ENCODE results near the gene USP31. TPM values are rescaled to one million over a fixed set of nuclear protein-coding genes. Genes with fewer than 3 reads are reported as not detected.

The USP31 gene
- total and polyA plus RNA-seq, 2 of the 13 experiments (the other 11 are each of a cell fraction or from before 2014, with no cell fraction given), result 22.5 to 23.3 TPM

- TF ChIP-seq AKNA (CRISPR knock-in tag; IDR thresholded peaks at IDR 0.05; ENCODE audit: borderline replicate concordance) (no peak), ZNF773 (CRISPR knock-in tag; IDR thresholded peaks at IDR 0.05; ENCODE audit: borderline replicate concordance) (no peak), RELA (CRISPR knock-in tag; IDR thresholded peaks at IDR 0.05) (0 out of 2 replicates have a peak, but pooled peaks have one; percentile 65), IRF2 (CRISPR knock-in tag; IDR thresholded peaks at IDR 0.05) (peak; percentile 81)
Measured at GRCh38 chr16:23104032-23104955, 45.0 kb downstream of the USP31 start (continued).

- ChIA-PET CTCF (ENCODE audit: low intra/inter-chr PET ratio, low total read pairs) (no interaction called here), POLR2A (interaction anchor here (1.2 to 1.8 kb wide), 3 partner anchors 9 to 46 kb away, joined by 4 to 14 read pairs (median 11); partner anchors contain the start of gene USP31)
- in situ Hi-C loops (cut with HindIII; ENCODE audit: extremely low pct_ligation_motif_present, low pct_unique_long_range_greater_than_20kb), result no loop called here
- H3K9ac ChIP-seq (ENCODE audit: insufficient read depth, low read depth, low read length), result peak overlapping the region; percentile 53
- no peak overlapping the region for H3K4me3 ChIP-seq (replicated peaks in 1 of 3; ENCODE audit: insufficient read depth in 1 of 3, low read depth in 2 of 3, low read length in 3 of 3)
- no peaks in the 10 kb centered on the region for H4K20me1 ChIP-seq (ENCODE audit: insufficient read depth, low read length)
- H3K36me3 ChIP-seq (replicated peaks in 1 of 2; ENCODE audit: control insufficient read depth in 1 of 2, insufficient read depth in 2 of 2, low read length in 2 of 2), result peaks cover 7 to 49% of the 10 kb centered on the region in 2 experiments
- no peak for FAIRE-seq
- peaks cover 32% of the 10 kb centered on the region for H3K79me2 ChIP-seq (ENCODE audit: insufficient read depth, low read length)
- intact Hi-C loops (cut with micrococcal nuclease; ENCODE audit: unreplicated experiment), result loop anchor here (1.0 to 2.0 kb wide), 2 partner anchors 17 to 43 kb away; no protein-coding TSS in a partner anchor
- peak overlapping the region; percentile 79 for H3K27ac ChIP-seq (ENCODE audit: extremely low read length, insufficient read depth, low read length)
- WGBS (ENCODE audit: low lambda C conversion rate), result 88% methylated on average over 3 of the region's 3 CpGs
- no peaks in the 10 kb centered on the region for H3K27me3 ChIP-seq (ENCODE audit: control insufficient read depth in 1 of 2, insufficient read depth in 2 of 2, low read length in 2 of 2)
- BruUV-seq (replicated peaks), result no TSS peak
- peaks cover 51% of the 10 kb centered on the region for H3K4me1 ChIP-seq (ENCODE audit: insufficient read depth, low read length)
- H2AFZ ChIP-seq (ENCODE audit: low read length), result no peak overlapping the region
- ATAC-seq, result no peak
- peak overlapping the region; percentile 56; the same call in 1 of the 2 replicates for H3K4me2 ChIP-seq (ENCODE audit: low read depth, low read length)
- no peak for DNase-seq (ENCODE audit: low spot score)
- H3K9me3 ChIP-seq (ENCODE audit: low read length), result no peaks in the 10 kb centered on the region
- TF ChIP-seq THAP9 (CRISPR knock-in tag; IDR thresholded peaks at IDR 0.05; ENCODE audit: borderline replicate concordance) (no peak), FOXO1 (CRISPR knock-in tag; IDR thresholded peaks at IDR 0.05) (peak; percentile 15; the same call in 1 of the 2 replicates), MXD3 (CRISPR knock-in tag; IDR thresholded peaks at IDR 0.05) (0 out of 2 replicates have a peak, but pooled peaks have one; percentile 15), FOXA3 (CRISPR knock-in tag; IDR thresholded peaks at IDR 0.05) (no peak), TOPORS (CRISPR knock-in tag; IDR thresholded peaks at IDR 0.05) (no peak), LCORL (IDR thresholded peaks at IDR 0.05) (peak; percentile 29; the same call in 1 of the 2 replicates), LCORL (CRISPR knock-in tag; IDR thresholded peaks at IDR 0.05) (no peak), ZNF496 (CRISPR knock-in tag; IDR thresholded peaks at IDR 0.05; ENCODE audit: insufficient replicate concordance) (no peak), REPIN1 (CRISPR knock-in tag; IDR thresholded peaks at IDR 0.05; ENCODE audit: borderline replicate concordance, low read depth) (no peak), ZNF816 (CRISPR knock-in tag; IDR thresholded peaks at IDR 0.05; ENCODE audit: borderline replicate concordance) (no peak)
Measured at GRCh38 chr16:23103603-23104002, 45.6 kb downstream of the USP31 start.

All from HepG2 (cell line).